Measurements from ENCODE around the gene B3GNT5. TPM values are rescaled to one million over a fixed set of nuclear protein-coding genes. Genes with fewer than 3 reads are reported as not detected.

The B3GNT5 gene
- total and polyA plus RNA-seq, 10 of the 15 experiments (the other 5 are each of a cell fraction or from before 2014, with no cell fraction given): 0.24 to 1.1 (median 0.48) TPM

DNA sequence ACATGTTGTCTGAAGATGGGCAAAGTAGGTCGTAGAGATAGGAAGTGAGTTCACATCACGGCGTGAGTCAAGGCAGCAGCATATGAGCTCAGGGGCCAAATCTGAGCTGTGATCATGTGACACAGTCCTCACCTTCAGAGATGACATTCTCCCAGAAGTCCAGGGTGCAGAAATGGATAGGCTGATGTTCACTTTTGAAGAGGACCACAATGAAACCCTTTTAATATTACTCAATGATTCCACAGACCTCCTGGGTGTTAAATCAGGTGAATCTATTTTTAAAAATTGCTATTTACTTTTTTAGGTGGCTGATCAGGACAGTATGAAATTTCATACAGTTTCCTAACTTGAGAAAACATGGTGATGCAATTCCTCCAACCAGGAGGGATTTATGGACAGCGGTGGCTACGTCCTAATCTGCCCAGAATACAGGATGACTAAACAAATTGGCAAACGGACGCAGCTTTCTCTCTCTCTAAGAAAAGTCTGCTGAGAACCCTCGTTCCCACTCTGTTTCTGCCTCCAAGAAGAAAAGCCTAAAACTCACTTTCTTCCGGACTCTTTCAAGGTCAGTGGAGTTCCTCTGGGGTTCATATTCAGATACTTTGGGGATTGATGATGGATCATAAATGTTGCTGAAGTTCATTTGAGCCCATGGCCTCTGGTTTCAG lies 34.4 kb downstream of the B3GNT5 start (continued):
- TF ChIP-seq, protein P1, sequence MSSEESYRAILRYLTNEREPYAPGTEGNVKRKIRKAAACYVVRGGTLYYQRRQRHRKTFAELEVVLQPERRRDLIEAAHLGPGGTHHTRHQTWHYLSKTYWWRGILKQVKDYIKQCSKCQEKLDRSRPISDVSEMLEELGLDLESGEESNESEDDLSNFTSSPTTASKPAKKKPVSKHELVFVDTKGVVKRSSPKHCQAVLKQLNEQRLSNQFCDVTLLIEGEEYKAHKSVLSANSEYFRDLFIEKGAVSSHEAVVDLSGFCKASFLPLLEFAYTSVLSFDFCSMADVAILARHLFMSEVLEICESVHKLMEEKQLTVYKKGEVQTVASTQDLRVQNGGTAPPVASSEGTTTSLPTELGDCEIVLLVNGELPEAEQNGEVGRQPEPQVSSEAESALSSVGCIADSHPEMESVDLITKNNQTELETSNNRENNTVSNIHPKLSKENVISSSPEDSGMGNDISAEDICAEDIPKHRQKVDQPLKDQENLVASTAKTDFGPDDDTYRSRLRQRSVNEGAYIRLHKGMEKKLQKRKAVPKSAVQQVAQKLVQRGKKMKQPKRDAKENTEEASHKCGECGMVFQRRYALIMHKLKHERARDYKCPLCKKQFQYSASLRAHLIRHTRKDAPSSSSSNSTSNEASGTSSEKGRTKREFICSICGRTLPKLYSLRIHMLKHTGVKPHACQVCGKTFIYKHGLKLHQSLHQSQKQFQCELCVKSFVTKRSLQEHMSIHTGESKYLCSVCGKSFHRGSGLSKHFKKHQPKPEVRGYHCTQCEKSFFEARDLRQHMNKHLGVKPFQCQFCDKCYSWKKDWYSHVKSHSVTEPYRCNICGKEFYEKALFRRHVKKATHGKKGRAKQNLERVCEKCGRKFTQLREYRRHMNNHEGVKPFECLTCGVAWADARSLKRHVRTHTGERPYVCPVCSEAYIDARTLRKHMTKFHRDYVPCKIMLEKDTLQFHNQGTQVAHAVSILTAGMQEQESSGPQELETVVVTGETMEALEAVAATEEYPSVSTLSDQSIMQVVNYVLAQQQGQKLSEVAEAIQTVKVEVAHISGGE (CRISPR knock-in tag; IDR thresholded peaks at IDR 0.05): no peak
- no peak for TF ChIP-seq BACH1 (IDR thresholded peaks at IDR 0.05; ENCODE audit: borderline replicate concordance)
- TF ChIP-seq CHD2 (IDR thresholded peaks at IDR 0.05; ENCODE audit: borderline replicate concordance, low read depth, low read length): no peak
- TF ChIP-seq, protein P2, sequence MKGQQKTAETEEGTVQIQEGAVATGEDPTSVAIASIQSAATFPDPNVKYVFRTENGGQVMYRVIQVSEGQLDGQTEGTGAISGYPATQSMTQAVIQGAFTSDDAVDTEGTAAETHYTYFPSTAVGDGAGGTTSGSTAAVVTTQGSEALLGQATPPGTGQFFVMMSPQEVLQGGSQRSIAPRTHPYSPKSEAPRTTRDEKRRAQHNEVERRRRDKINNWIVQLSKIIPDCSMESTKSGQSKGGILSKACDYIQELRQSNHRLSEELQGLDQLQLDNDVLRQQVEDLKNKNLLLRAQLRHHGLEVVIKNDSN (IDR thresholded peaks at IDR 0.05; ENCODE audit: borderline replicate concordance, extremely low read length, insufficient read depth, low read depth, low read length): no peak
- TF ChIP-seq ZNF274 (IDR thresholded peaks at IDR 0.05; ENCODE audit: insufficient read depth, insufficient read length): no peak
- no peak for TF ChIP-seq BHLHE40 (IDR thresholded peaks at IDR 0.05; ENCODE audit: borderline replicate concordance in 1 of 2, low read depth in 2 of 2, low read length in 1 of 2)
- TF ChIP-seq SIX5 (IDR thresholded peaks at IDR 0.05; ENCODE audit: low read depth, low read length, severe bottlenecking): no peak
- TF ChIP-seq SREBF1 (IDR thresholded peaks at IDR 0.05; ENCODE audit: low read length): no peak
- TF ChIP-seq ZNF24 (IDR thresholded peaks at IDR 0.05): no peak
- TF ChIP-seq RELA (IDR thresholded peaks at IDR 0.05; ENCODE audit: borderline replicate concordance, partially characterized antibody): no peak
